K562 (cell line): ENCODE data around the gene YARS1. TPM values are rescaled to one million over a fixed set of nuclear protein-coding genes. Genes with fewer than 3 reads are reported as not detected.

Experiments
- FOXJ2 ChIP-seq: fragments of 200-800 bp; sonication (Bioruptor generic); IDR thresholded peaks from 2 replicates; pipeline ENCODE4 v1.6.1; 2016; ENCODE audit warnings: missing genetic modification characterization, missing compliant biosample characterization
- JUND ChIP-seq, 2 experiments: IDR thresholded peaks; 2 replicates in 1 of 2; 3 replicates in 1 of 2; pipeline ENCODE4 v1.6.1; 2011; ENCODE audit warnings: borderline replicate concordance in 2 of 2, low read depth in 2 of 2, low read length in 2 of 2, improper control_type of control experiment in 1 of 2, missing biosample characterization in 1 of 2, missing genetic modification characterization in 1 of 2, missing genetic modification reagents in 1 of 2
- KDM5B ChIP-seq: fragments of 200-600 bp; sonication (generic); IDR thresholded peaks from 2 replicates; pipeline ENCODE4 v1.6.1; 2012; ENCODE audit warnings: low read depth, mild to moderate bottlenecking, moderate library complexity, low read length, control low read depth, inconsistent platforms; ENCODE audit not compliant: insufficient replicate concordance
- MAFK ChIP-seq: IDR thresholded peaks from 2 replicates; pipeline ENCODE4 v1.6.1; 2011; ENCODE audit warnings: low read length, improper control_type of control experiment
- MYBL2 ChIP-seq, 2 experiments: fragments of 450-650 bp in 1 of 2; sonication (generic) in 1 of 2; formaldehyde crosslinking in 1 of 2; IDR thresholded peaks; 2 replicates each; pipeline versions ENCODE4 v1.6.1 to v1.8.1; 2017 to 2022; ENCODE audit warnings: borderline replicate concordance in 1 of 2, inconsistent platforms in 1 of 2, low read depth in 1 of 2, mild to moderate bottlenecking in 1 of 2, missing genetic modification reagents in 1 of 2, moderate library complexity in 1 of 2
- NELFE ChIP-seq: IDR thresholded peaks from 2 replicates; pipeline ENCODE4 v1.6.1; 2011; ENCODE audit warnings: mild to moderate bottlenecking; ENCODE audit not compliant: insufficient read depth, insufficient read length
- NR2F6 ChIP-seq: fragments of 450-650 bp; formaldehyde crosslinking; IDR thresholded peaks from 2 replicates; pipeline ENCODE4 v1.4.0; 2020; ENCODE audit warnings: mild to moderate bottlenecking
- PCBP1 ChIP-seq: fragments of 200-400 bp; formaldehyde crosslinking; IDR thresholded peaks from 2 replicates; pipeline ENCODE4 v1.6.1; 2018; ENCODE audit warnings: mild to moderate bottlenecking, low read depth, low read length; ENCODE audit not compliant: poor library complexity, severe bottlenecking
- POLR2A ChIP-seq: fragments of 450-650 bp; conservative IDR thresholded peaks from 2 replicates; pipeline ENCODE4 v1.6.1; 2016
- PURB ChIP-seq: sonication (generic); formaldehyde crosslinking; IDR thresholded peaks from 2 replicates; pipeline ENCODE4 v1.9.0; 2021; ENCODE audit warnings: low read depth, mild to moderate bottlenecking, missing genetic modification reagents
- RBM25 ChIP-seq: fragments of 200-400 bp; formaldehyde crosslinking; IDR thresholded peaks from 2 replicates; pipeline ENCODE4 v1.6.1; 2018; ENCODE audit warnings: low read length, low read depth, moderate library complexity; ENCODE audit not compliant: severe bottlenecking
- RBM34 ChIP-seq: fragments of 200-400 bp; formaldehyde crosslinking; IDR thresholded peaks from 2 replicates; pipeline ENCODE4 v1.6.1; 2018; ENCODE audit warnings: low read length, borderline replicate concordance; ENCODE audit not compliant: insufficient read depth
- RFX5 ChIP-seq: IDR thresholded peaks from 2 replicates; pipeline ENCODE4 v1.6.1; 2011; ENCODE audit warnings: low read depth, mild to moderate bottlenecking, improper control_type of control experiment, low read length
- RNF2 ChIP-seq: sonication (generic); IDR thresholded peaks from 2 replicates; pipeline ENCODE4 v1.6.1; 2016
- SMC3 ChIP-seq: conservative IDR thresholded peaks from 2 replicates; pipeline ENCODE4 v1.6.1; 2011; ENCODE audit warnings: low read depth, low read length, improper control_type of control experiment; ENCODE audit not compliant: insufficient read depth
- STAG1 ChIP-seq: sonication (generic); formaldehyde crosslinking; IDR thresholded peaks from 2 replicates; pipeline ENCODE4 v1.5.0; 2020; ENCODE audit warnings: missing genetic modification reagents, borderline replicate concordance
- ZNF174 ChIP-seq: fragments of 250-450 bp; sonication (Bioruptor Pico); IDR thresholded peaks from 2 replicates; pipeline ENCODE4 v1.4.0; 2020; ENCODE audit warnings: mild to moderate bottlenecking
- ZNF561 ChIP-seq: fragments of 450-650 bp; formaldehyde crosslinking; conservative IDR thresholded peaks from 2 replicates; pipeline ENCODE4 v1.4.0; 2020; ENCODE audit warnings: mild to moderate bottlenecking, moderate library complexity
- polyA plus RNA-seq, 8 experiments: library from polyadenylated mRNA; depleted of rRNA in 4 of 8; stranded (reverse) in 5 of 8; unstranded in 3 of 8; fragments of >200 nt; fragmentation: Nextera tagmentation in 2 of 8; fragmentation: Illumina TruSeq in 1 of 8; extraction: Ambion mirVana in 2 of 8; extraction: Trizol in 1 of 8; gene quantifications; 2 replicates each; pipeline versions ENCODE4 v1.2.1 to v1.2.3, GENCODE V29; 2011 to 2014; ENCODE audit warnings: inconsistent platforms in 1 of 8, missing spikeins in 1 of 8
- total RNA-seq, 7 experiments: library from RNA; depleted of rRNA in 6 of 7; stranded (reverse); fragments of >200 nt in 6 of 7; fragmentation: Illumina TruSeq in 2 of 7; extraction: Trizol in 2 of 7; gene quantifications; 2 replicates each; pipeline versions ENCODE4 v1.2.1 to v1.2.3, GENCODE V29; 2011 to 2021; ENCODE audit warnings: low replicate concordance in 1 of 7
- TF ChIP-seq, protein P1 (sequence below), 2 experiments: fragments of 450-650 bp; conservative IDR thresholded peaks; 2 replicates each; pipeline ENCODE4 v1.6.1; 2017; ENCODE audit warnings: mild to moderate bottlenecking in 2 of 2, moderate library complexity in 2 of 2
- TF ChIP-seq, protein P2 (sequence below): fragments of 250-450 bp; sonication (Bioruptor Pico); IDR thresholded peaks from 2 replicates; pipeline ENCODE4 v1.8.0; 2021; ENCODE audit warnings: moderate library complexity, mild to moderate bottlenecking, inconsistent platforms
- TF ChIP-seq, protein P3 (sequence below): sonication (generic); formaldehyde crosslinking; IDR thresholded peaks from 2 replicates; pipeline ENCODE4 v1.5.0; 2020; ENCODE audit warnings: missing genetic modification reagents
- TF ChIP-seq, protein P4 (sequence below): fragments of 450-650 bp; IDR thresholded peaks from 2 replicates; pipeline ENCODE4 v1.6.1; 2017; ENCODE audit warnings: mild to moderate bottlenecking, moderate library complexity

The YARS1 gene
- total and polyA plus RNA-seq, 9 of the 15 experiments (the other 6 are each of a cell fraction or from before 2014, with no cell fraction given): 66.2 to 336 (median 201) TPM

DNA sequence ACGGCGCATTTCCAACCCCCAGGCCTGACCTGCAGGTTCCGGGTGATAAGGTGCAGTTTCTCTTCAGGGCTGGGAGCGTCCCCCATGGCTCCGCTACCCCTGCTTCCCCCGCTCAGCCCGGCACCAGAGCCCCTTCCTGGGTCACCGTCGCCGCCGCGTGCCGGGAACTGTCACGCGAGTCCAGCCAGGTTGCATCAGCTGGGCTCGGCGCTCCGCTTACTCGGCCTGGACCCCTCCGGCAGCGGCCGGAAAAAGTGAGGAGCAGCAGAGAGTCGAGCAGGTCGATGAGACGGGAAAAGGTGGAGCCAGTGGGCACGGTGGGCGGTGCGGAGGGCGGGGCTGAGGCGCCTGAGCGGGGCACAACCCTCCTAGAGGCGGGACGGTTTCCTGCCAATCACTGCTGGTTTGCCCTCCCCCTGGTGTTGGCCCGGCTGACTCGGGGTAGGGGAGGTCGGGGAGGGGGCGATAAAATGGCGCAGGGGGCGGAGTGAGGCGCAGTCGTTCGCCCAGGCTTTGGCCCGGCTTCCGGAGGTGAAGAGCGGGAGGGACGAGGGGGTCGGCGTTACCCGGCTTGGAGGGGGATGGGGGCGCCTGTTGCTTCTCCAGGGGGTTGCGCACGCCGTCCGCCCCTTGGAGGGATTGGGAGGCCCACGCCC is at the start of gene YARS1, which contains the start of gene S100PBP (continued):
- TF ChIP-seq, protein P1, sequence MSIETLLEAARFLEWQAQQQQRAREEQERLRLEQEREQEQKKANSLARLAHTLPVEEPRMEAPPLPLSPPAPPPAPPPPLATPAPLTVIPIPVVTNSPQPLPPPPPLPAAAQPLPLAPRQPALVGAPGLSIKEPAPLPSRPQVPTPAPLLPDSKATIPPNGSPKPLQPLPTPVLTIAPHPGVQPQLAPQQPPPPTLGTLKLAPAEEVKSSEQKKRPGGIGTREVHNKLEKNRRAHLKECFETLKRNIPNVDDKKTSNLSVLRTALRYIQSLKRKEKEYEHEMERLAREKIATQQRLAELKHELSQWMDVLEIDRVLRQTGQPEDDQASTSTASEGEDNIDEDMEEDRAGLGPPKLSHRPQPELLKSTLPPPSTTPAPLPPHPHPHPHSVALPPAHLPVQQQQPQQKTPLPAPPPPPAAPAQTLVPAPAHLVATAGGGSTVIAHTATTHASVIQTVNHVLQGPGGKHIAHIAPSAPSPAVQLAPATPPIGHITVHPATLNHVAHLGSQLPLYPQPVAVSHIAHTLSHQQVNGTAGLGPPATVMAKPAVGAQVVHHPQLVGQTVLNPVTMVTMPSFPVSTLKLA (conservative IDR thresholded peaks at IDR 0.05): peak; percentile 98 to 99
- TF ChIP-seq RBM25 (peak; percentile 36), RNF2 (peak; percentile 99), JUND (IDR thresholded peaks at IDR 0.05; ENCODE audit: borderline replicate concordance, low read depth, low read length) (peak; percentile 94), JUND (tag; IDR thresholded peaks at IDR 0.05; ENCODE audit: borderline replicate concordance, low read depth, low read length) (peak; percentile 86; the same call in 1 of the 3 replicates), STAG1 (CRISPR knock-in tag) (peak; percentile 5; the same call in 1 of the 2 replicates), POLR2A (peak; percentile 92), RBM34 (no peak), KDM5B (peak; percentile 58), PURB (no peak), SMC3 (no peak), MYBL2 (IDR thresholded peaks at IDR 0.05; ENCODE audit: low read depth) (no peak), MYBL2 (CRISPR knock-in tag; IDR thresholded peaks at IDR 0.05; ENCODE audit: borderline replicate concordance) (no peak), NELFE (no peak), ZNF561 (no peak), ZNF174 (CRISPR knock-in tag) (no peak), MAFK (peak; percentile 44; the same call in 1 of the 2 replicates), PCBP1 (peak; percentile 98), NR2F6 (CRISPR knock-in tag) (no peak), RFX5 (no peak), FOXJ2 (tag) (no peak)
- TF ChIP-seq, protein P2, sequence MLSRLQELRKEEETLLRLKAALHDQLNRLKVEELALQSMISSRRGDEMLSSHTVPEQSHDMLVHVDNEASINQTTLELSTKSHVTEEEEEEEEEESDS (CRISPR knock-in tag): no peak
- TF ChIP-seq, protein P3, sequence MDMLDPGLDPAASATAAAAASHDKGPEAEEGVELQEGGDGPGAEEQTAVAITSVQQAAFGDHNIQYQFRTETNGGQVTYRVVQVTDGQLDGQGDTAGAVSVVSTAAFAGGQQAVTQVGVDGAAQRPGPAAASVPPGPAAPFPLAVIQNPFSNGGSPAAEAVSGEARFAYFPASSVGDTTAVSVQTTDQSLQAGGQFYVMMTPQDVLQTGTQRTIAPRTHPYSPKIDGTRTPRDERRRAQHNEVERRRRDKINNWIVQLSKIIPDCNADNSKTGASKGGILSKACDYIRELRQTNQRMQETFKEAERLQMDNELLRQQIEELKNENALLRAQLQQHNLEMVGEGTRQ (CRISPR knock-in tag): 0 out of 2 replicates have a peak, but pooled peaks have one; percentile 36
- TF ChIP-seq, protein P4, sequence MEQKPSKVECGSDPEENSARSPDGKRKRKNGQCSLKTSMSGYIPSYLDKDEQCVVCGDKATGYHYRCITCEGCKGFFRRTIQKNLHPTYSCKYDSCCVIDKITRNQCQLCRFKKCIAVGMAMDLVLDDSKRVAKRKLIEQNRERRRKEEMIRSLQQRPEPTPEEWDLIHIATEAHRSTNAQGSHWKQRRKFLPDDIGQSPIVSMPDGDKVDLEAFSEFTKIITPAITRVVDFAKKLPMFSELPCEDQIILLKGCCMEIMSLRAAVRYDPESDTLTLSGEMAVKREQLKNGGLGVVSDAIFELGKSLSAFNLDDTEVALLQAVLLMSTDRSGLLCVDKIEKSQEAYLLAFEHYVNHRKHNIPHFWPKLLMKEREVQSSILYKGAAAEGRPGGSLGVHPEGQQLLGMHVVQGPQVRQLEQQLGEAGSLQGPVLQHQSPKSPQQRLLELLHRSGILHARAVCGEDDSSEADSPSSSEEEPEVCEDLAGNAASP: no peak
